DND-41 (cell line): ENCODE data around the gene ATP6V0E2.
A peak's percentile ranks its signal among the peaks of the same experiment; 100 is the strongest.

Source experiments
- ATAC-seq: fragments of 200-7000 bp; cut with Tn5 transposase; 3 replicates; pipeline ENCODE4 v1.9.1; 2021; ENCODE audit warnings: low read depth; ENCODE audit not compliant: insufficient read depth
- DNase-seq: peaks from one replicate; pipeline ENCODE4 v3.0.0-alpha.2; 2020
- H2AFZ ChIP-seq: 2 replicates; pipeline ENCODE4 v1.6.0; 2012; ENCODE audit warnings: low read depth, low read length
- H3K27ac ChIP-seq: 2 replicates; pipeline ENCODE4 v1.5.1; 2012; ENCODE audit warnings: low read length, inconsistent platforms
- H3K27me3 ChIP-seq: fragments of 200-600 bp; sonication (generic); 2 replicates; pipeline ENCODE4 v1.6.0; 2012; ENCODE audit warnings: low read length, mild to moderate bottlenecking, inconsistent platforms; ENCODE audit not compliant: insufficient read depth, poor library complexity
- H3K36me3 ChIP-seq: 2 replicates; pipeline ENCODE4 v1.5.1; 2012; ENCODE audit warnings: low read length, inconsistent platforms; ENCODE audit not compliant: insufficient read depth
- H3K4me1 ChIP-seq: 2 replicates; pipeline ENCODE4 v1.5.1; 2012; ENCODE audit warnings: mild to moderate bottlenecking, low read length; ENCODE audit not compliant: insufficient read depth
- H3K4me2 ChIP-seq: 2 replicates; pipeline ENCODE4 v1.6.0; 2012; ENCODE audit warnings: mild to moderate bottlenecking, moderate library complexity, low read length, inconsistent platforms; ENCODE audit not compliant: insufficient read depth
- H3K4me3 ChIP-seq, 2 experiments: fragments of 200-600 bp in 1 of 2; shearing (Covaris generic) in 1 of 2; 2 replicates each; pipeline ENCODE4 v1.5.1; 2012 to 2016; ENCODE audit warnings: inconsistent platforms in 2 of 2, low read length in 2 of 2, mild to moderate bottlenecking in 2 of 2, low read depth in 1 of 2, moderate library complexity in 1 of 2
- H3K79me2 ChIP-seq: 2 replicates; pipeline ENCODE4 v1.6.0; 2012; ENCODE audit warnings: low read length, inconsistent platforms; ENCODE audit not compliant: insufficient read depth
- H3K9ac ChIP-seq: 2 replicates; pipeline ENCODE4 v1.6.0; 2012; ENCODE audit warnings: low read depth, mild to moderate bottlenecking, inconsistent platforms, low read length, moderate library complexity
- H3K9me3 ChIP-seq: 2 replicates; pipeline ENCODE4 v1.5.1; 2012; ENCODE audit warnings: low read length, moderate library complexity, mild to moderate bottlenecking, inconsistent platforms; ENCODE audit not compliant: insufficient read depth, severe bottlenecking
- H4K20me1 ChIP-seq: 2 replicates; pipeline ENCODE4 v1.6.0; 2012; ENCODE audit warnings: low read length; ENCODE audit not compliant: insufficient read depth
- EZH2 ChIP-seq: IDR thresholded peaks from 3 replicates; pipeline ENCODE4 v1.6.1; 2012; ENCODE audit warnings: borderline replicate concordance, low read depth, mild to moderate bottlenecking, moderate library complexity, low read length, inconsistent platforms; ENCODE audit not compliant: severe bottlenecking
- TF ChIP-seq, protein P1 (sequence below): IDR thresholded peaks from 2 replicates; pipeline ENCODE4 v1.5.1; 2012; ENCODE audit warnings: borderline replicate concordance, low read length, moderate library complexity, mild to moderate bottlenecking; ENCODE audit not compliant: poor library complexity, severe bottlenecking; ENCODE audit errors: extremely low read depth

ATP6V0E2 gene

DNA sequence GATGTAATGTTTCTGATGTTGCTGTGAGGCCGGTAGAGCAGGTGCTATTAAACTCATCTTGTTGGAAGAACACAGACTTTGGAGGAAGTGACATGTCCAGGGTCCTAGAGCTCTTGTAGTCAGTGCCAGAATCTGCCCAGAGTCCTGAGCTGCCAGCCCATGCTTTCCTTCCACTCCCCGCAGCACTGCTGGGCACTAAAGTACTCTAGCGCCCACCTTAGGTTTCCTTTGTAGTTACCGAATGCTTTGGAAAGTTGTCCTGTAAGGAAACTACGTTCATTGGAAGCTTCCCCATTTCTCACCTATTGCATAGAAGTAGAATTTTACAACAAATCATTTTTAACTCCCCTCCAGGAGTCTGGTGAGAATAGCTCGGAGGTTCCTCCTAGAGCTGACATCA, 24.6 kb upstream of the ATP6V0E2 start:
- Histone ChIP-seq H3K9me3 (no peaks in the 10 kb centered on the region), H3K4me3 (no peak overlapping the region), H3K36me3 (peaks cover 45% of the 10 kb centered on the region), H3K27me3 (no peaks in the 10 kb centered on the region), H3K79me2 (no peaks in the 10 kb centered on the region), H3K9ac (no peak overlapping the region), H3K27ac (no peak overlapping the region), H3K4me2 (no peak overlapping the region), H3K4me1 (no peaks in the 10 kb centered on the region), H4K20me1 (peaks cover 2% of the 10 kb centered on the region; the same call in 1 of the 2 replicates), H2AFZ (no peak overlapping the region)
- ATAC-seq: no peak
- TF ChIP-seq EZH2: no peak
- TF ChIP-seq, protein P1, sequence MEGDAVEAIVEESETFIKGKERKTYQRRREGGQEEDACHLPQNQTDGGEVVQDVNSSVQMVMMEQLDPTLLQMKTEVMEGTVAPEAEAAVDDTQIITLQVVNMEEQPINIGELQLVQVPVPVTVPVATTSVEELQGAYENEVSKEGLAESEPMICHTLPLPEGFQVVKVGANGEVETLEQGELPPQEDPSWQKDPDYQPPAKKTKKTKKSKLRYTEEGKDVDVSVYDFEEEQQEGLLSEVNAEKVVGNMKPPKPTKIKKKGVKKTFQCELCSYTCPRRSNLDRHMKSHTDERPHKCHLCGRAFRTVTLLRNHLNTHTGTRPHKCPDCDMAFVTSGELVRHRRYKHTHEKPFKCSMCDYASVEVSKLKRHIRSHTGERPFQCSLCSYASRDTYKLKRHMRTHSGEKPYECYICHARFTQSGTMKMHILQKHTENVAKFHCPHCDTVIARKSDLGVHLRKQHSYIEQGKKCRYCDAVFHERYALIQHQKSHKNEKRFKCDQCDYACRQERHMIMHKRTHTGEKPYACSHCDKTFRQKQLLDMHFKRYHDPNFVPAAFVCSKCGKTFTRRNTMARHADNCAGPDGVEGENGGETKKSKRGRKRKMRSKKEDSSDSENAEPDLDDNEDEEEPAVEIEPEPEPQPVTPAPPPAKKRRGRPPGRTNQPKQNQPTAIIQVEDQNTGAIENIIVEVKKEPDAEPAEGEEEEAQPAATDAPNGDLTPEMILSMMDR: no peak
- DNase-seq: no peak

- Histone ChIP-seq H3K4me3 (no peak overlapping the region), H3K79me2 (no peaks in the 10 kb centered on the region), H3K36me3 (peaks cover 45% of the 10 kb centered on the region), H3K9me3 (no peaks in the 10 kb centered on the region), H3K27me3 (no peaks in the 10 kb centered on the region), H2AFZ (no peak overlapping the region), H3K9ac (no peak overlapping the region), H3K4me1 (no peaks in the 10 kb centered on the region), H3K27ac (no peak overlapping the region), H4K20me1 (no peaks in the 10 kb centered on the region), H3K4me2 (no peak overlapping the region)
- ATAC-seq (peak; percentile 42; the same call in 1 of the 3 replicates), DNase-seq (no peak)
- TF ChIP-seq, protein P1: peak; percentile 31
- no peak for TF ChIP-seq EZH2
Observed at GRCh38 chr7:149850007-149850594, 23.7 kb upstream of the ATP6V0E2 start.

DNA sequence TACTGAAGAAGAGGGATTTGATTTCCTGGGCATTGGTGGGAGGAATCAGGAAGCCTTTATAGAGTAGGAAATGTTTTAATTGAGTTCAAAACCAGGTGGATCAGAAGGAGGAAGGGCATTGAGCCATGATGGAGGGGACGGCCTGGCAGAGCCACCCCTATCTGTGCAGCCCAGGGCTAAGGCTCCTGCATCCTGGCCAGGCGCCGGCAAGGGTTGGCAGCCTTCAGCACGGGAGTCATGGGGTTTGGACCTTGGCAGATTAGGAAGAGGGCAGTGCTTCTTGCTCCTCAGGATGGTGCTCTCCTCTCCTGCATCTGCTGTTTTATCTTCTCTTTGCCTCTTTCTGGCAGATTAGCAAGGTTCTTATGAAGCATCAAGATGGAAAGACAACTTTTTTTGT, 23.1 kb upstream of the ATP6V0E2 start:
- H3K79me2 ChIP-seq: no peaks in the 10 kb centered on the region
- H2AFZ ChIP-seq: no peak overlapping the region
- no peaks in the 10 kb centered on the region for H3K9me3 ChIP-seq
- H3K4me2 ChIP-seq: no peak overlapping the region
- no peak overlapping the region for H3K4me3 ChIP-seq
- no peaks in the 10 kb centered on the region for H3K27me3 ChIP-seq
- DNase-seq (no peak), ATAC-seq (no peak)
- H3K36me3 ChIP-seq: peaks cover 45% of the 10 kb centered on the region
- H3K4me1 ChIP-seq: peaks cover 5% of the 10 kb centered on the region
- no peaks in the 10 kb centered on the region for H4K20me1 ChIP-seq
- TF ChIP-seq EZH2: no peak
- TF ChIP-seq, protein P1: no peak
- no peak overlapping the region for H3K9ac ChIP-seq
- no peak overlapping the region for H3K27ac ChIP-seq

DNA sequence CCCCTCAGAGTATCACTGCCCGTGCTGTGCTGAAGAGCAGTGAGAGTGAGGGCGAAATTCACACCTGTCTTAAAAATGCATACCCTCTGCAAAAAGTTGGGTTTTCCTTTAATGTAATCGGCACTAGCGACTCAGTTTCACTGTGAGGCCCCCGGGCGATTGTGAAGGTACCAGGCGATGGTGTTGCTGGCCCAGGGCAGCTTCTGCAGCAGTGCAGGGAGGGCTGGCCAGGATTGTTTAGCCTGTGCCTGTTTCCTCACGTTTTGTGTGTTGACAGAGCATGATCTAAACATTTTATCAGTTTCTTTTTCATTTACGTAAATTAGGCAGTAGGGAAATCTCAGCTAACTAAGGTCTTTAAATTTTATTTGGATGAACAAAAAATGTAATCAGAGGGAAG, 22.3 kb upstream of the ATP6V0E2 start:
- no peak for DNase-seq

More for the DNA sequence above, 22.3 kb upstream of the ATP6V0E2 start:
- no peaks in the 10 kb centered on the region for H3K9me3 ChIP-seq
- no peaks in the 10 kb centered on the region for H3K27me3 ChIP-seq
- H2AFZ ChIP-seq: no peak overlapping the region
- no peak for ATAC-seq
- peaks cover 13% of the 10 kb centered on the region for H3K4me1 ChIP-seq
- H4K20me1 ChIP-seq: no peaks in the 10 kb centered on the region
- H3K79me2 ChIP-seq: no peaks in the 10 kb centered on the region
- no peak overlapping the region for H3K27ac ChIP-seq
- H3K36me3 ChIP-seq: peaks cover 38% of the 10 kb centered on the region
- no peak overlapping the region for H3K4me2 ChIP-seq
- H3K4me3 ChIP-seq: no peak overlapping the region
- TF ChIP-seq, protein P1: no peak
- no peak for TF ChIP-seq EZH2
- no peak overlapping the region for H3K9ac ChIP-seq
